ENCODE data around the gene STYXL2. TPM values are rescaled to one million over a fixed set of nuclear protein-coding genes. Genes with fewer than 3 reads are reported as not detected.

Gene STYXL2
- total and polyA plus RNA-seq, 2 experiments from 2014 or later: 0.17 to 0.40 TPM

DNA sequence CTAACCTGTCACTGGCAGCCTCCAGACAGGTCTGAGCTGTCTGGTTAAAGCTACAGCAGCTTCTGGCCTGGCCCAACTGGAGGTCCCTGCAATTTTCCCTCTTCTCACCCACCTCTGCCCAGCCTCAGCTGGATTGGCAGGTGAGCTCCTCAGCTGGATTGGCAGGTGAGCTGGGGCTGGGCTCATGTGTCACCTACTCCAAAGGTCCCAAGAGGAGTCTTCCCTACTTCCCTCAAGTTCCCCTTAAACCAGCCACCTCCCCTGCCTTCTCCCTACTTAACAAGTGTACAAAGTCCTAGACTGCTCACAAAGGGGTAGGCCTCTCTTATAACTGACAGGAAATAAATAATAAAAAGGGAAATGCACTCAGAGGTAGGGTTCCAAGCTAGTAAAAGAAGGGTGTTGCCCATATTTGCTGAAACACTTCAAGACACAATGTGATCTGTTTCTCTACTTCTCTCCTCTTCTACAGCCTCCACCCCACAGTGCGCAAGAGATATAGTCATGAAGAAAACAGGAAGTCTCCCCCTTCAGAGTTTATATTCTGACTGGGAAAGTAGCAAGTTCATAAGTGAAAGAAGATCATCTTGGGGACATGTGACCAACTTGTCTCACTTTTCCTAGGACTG, 3.4 kb upstream of the STYXL2 start, which contains the start of gene GPA33:
GPA33 (minus strand) TSS at position 64 of the 629 bp plus-strand sequence. CDS start 90 bp downstream, outside the sequence.
- ATAC-seq: no peak
- H2AFZ ChIP-seq: no peak within 1 kb of the TSS
- no peaks in the 10 kb centered on the region for H3F3A ChIP-seq (replicated peaks; ENCODE audit: low read depth)
- H3K4me3 Mint-ChIP-seq: no peak within 1 kb of the TSS
- no peak within 1 kb of the TSS for H3K27ac ChIP-seq (ENCODE audit: low read depth)
- no peaks in the 10 kb centered on the region for H3K4me1 ChIP-seq (ENCODE audit: insufficient read depth)
- peaks cover 17% of the 10 kb centered on the region for H3K4me1 Mint-ChIP-seq
- H3K27me3 ChIP-seq (ENCODE audit: insufficient read depth): no peaks in the 10 kb centered on the region
- no peaks in the 10 kb centered on the region for H4K20me1 ChIP-seq (replicated peaks; ENCODE audit: insufficient read depth)
- no peak within 1 kb of the TSS for H3K27ac Mint-ChIP-seq
- no peaks in the 10 kb centered on the region for H3K36me3 Mint-ChIP-seq (ENCODE audit: low read depth)
- H3K27me3 Mint-ChIP-seq (ENCODE audit: insufficient read depth, low read depth, poor library complexity): peaks cover 2% of the 10 kb centered on the region
- H3K9me2 ChIP-seq (ENCODE audit: insufficient read depth): peaks cover 2% of the 10 kb centered on the region; the same call in 1 of the 2 replicates
- TF ChIP-seq NANOG (IDR thresholded peaks at IDR 0.05; ENCODE audit: borderline replicate concordance) (no peak), ZNF331 (CRISPR knock-in tag; IDR thresholded peaks at IDR 0.05; ENCODE audit: low read depth) (no peak), EZH2 (IDR thresholded peaks at IDR 0.05; ENCODE audit: low read depth, unreplicated experiment) (no peak), JUNB (IDR thresholded peaks at IDR 0.05; ENCODE audit: unreplicated experiment) (no peak), ZNF114 (CRISPR knock-in tag; IDR thresholded peaks at IDR 0.05) (no peak), EZH2phosphoT487 (IDR thresholded peaks at IDR 0.05; ENCODE audit: unreplicated experiment) (no peak), STAT1 (IDR thresholded peaks at IDR 0.05; ENCODE audit: unreplicated experiment) (no peak), POLR2AphosphoS5 (IDR thresholded peaks at IDR 0.05; ENCODE audit: low read depth) (no peak), CREB1 (CRISPR knock-in tag; IDR thresholded peaks at IDR 0.05; ENCODE audit: low read depth) (no peak)
- TF ChIP-seq, protein P1, sequence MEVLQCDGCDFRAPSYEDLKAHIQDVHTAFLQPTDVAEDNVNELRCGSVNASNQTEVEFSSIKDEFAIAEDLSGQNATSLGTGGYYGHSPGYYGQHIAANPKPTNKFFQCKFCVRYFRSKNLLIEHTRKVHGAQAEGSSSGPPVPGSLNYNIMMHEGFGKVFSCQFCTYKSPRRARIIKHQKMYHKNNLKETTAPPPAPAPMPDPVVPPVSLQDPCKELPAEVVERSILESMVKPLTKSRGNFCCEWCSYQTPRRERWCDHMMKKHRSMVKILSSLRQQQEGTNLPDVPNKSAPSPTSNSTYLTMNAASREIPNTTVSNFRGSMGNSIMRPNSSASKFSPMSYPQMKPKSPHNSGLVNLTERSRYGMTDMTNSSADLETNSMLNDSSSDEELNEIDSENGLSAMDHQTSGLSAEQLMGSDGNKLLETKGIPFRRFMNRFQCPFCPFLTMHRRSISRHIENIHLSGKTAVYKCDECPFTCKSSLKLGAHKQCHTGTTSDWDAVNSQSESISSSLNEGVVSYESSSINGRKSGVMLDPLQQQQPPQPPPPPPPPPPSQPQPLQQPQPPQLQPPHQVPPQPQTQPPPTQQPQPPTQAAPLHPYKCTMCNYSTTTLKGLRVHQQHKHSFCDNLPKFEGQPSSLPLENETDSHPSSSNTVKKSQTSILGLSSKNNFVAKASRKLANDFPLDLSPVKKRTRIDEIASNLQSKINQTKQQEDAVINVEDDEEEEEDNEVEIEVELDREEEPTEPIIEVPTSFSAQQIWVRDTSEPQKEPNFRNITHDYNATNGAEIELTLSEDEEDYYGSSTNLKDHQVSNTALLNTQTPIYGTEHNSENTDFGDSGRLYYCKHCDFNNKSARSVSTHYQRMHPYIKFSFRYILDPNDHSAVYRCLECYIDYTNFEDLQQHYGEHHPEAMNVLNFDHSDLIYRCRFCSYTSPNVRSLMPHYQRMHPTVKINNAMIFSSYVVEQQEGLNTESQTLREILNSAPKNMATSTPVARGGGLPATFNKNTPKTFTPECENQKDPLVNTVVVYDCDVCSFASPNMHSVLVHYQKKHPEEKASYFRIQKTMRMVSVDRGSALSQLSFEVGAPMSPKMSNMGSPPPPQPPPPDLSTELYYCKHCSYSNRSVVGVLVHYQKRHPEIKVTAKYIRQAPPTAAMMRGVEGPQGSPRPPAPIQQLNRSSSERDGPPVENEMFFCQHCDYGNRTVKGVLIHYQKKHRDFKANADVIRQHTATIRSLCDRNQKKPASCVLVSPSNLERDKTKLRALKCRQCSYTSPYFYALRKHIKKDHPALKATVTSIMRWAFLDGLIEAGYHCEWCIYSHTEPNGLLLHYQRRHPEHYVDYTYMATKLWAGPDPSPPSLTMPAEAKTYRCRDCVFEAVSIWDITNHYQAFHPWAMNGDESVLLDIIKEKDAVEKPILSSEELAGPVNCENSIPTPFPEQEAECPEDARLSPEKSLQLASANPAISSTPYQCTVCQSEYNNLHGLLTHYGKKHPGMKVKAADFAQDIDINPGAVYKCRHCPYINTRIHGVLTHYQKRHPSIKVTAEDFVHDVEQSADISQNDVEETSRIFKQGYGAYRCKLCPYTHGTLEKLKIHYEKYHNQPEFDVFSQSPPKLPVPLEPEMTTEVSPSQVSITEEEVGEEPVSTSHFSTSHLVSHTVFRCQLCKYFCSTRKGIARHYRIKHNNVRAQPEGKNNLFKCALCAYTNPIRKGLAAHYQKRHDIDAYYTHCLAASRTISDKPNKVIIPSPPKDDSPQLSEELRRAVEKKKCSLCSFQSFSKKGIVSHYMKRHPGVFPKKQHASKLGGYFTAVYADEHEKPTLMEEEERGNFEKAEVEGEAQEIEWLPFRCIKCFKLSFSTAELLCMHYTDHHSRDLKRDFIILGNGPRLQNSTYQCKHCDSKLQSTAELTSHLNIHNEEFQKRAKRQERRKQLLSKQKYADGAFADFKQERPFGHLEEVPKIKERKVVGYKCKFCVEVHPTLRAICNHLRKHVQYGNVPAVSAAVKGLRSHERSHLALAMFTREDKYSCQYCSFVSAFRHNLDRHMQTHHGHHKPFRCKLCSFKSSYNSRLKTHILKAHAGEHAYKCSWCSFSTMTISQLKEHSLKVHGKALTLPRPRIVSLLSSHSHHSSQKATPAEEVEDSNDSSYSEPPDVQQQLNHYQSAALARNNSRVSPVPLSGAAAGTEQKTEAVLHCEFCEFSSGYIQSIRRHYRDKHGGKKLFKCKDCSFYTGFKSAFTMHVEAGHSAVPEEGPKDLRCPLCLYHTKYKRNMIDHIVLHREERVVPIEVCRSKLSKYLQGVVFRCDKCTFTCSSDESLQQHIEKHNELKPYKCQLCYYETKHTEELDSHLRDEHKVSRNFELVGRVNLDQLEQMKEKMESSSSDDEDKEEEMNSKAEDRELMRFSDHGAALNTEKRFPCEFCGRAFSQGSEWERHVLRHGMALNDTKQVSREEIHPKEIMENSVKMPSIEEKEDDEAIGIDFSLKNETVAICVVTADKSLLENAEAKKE (CRISPR knock-in tag; IDR thresholded peaks at IDR 0.05): no peak
- TF ChIP-seq, protein P2, sequence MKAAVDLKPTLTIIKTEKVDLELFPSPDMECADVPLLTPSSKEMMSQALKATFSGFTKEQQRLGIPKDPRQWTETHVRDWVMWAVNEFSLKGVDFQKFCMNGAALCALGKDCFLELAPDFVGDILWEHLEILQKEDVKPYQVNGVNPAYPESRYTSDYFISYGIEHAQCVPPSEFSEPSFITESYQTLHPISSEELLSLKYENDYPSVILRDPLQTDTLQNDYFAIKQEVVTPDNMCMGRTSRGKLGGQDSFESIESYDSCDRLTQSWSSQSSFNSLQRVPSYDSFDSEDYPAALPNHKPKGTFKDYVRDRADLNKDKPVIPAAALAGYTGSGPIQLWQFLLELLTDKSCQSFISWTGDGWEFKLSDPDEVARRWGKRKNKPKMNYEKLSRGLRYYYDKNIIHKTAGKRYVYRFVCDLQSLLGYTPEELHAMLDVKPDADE (IDR thresholded peaks at IDR 0.05): no peak
- TF ChIP-seq, protein P3, sequence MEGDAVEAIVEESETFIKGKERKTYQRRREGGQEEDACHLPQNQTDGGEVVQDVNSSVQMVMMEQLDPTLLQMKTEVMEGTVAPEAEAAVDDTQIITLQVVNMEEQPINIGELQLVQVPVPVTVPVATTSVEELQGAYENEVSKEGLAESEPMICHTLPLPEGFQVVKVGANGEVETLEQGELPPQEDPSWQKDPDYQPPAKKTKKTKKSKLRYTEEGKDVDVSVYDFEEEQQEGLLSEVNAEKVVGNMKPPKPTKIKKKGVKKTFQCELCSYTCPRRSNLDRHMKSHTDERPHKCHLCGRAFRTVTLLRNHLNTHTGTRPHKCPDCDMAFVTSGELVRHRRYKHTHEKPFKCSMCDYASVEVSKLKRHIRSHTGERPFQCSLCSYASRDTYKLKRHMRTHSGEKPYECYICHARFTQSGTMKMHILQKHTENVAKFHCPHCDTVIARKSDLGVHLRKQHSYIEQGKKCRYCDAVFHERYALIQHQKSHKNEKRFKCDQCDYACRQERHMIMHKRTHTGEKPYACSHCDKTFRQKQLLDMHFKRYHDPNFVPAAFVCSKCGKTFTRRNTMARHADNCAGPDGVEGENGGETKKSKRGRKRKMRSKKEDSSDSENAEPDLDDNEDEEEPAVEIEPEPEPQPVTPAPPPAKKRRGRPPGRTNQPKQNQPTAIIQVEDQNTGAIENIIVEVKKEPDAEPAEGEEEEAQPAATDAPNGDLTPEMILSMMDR (conservative IDR thresholded peaks at IDR 0.05; ENCODE audit: low read depth in 2 of 2): no peak
- TF ChIP-seq, protein P4, sequence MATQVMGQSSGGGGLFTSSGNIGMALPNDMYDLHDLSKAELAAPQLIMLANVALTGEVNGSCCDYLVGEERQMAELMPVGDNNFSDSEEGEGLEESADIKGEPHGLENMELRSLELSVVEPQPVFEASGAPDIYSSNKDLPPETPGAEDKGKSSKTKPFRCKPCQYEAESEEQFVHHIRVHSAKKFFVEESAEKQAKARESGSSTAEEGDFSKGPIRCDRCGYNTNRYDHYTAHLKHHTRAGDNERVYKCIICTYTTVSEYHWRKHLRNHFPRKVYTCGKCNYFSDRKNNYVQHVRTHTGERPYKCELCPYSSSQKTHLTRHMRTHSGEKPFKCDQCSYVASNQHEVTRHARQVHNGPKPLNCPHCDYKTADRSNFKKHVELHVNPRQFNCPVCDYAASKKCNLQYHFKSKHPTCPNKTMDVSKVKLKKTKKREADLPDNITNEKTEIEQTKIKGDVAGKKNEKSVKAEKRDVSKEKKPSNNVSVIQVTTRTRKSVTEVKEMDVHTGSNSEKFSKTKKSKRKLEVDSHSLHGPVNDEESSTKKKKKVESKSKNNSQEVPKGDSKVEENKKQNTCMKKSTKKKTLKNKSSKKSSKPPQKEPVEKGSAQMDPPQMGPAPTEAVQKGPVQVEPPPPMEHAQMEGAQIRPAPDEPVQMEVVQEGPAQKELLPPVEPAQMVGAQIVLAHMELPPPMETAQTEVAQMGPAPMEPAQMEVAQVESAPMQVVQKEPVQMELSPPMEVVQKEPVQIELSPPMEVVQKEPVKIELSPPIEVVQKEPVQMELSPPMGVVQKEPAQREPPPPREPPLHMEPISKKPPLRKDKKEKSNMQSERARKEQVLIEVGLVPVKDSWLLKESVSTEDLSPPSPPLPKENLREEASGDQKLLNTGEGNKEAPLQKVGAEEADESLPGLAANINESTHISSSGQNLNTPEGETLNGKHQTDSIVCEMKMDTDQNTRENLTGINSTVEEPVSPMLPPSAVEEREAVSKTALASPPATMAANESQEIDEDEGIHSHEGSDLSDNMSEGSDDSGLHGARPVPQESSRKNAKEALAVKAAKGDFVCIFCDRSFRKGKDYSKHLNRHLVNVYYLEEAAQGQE (IDR thresholded peaks at IDR 0.05; ENCODE audit: unreplicated experiment): no peak
- no peak for DNase-seq (ENCODE audit: low spot score)
- no peaks in the 10 kb centered on the region for H3K9me3 Mint-ChIP-seq
- no peaks in the 10 kb centered on the region for H3K79me2 ChIP-seq (replicated peaks; ENCODE audit: insufficient read depth)
- no peak within 1 kb of the TSS for H3K4me2 ChIP-seq
- H3K36me3 ChIP-seq (ENCODE audit: insufficient read depth): no peaks in the 10 kb centered on the region
- H3K4me3 ChIP-seq: no peak within 1 kb of the TSS
